ENCODE results near the gene MSRB3.
"Not testable (repeated sequence)": the region's sequence is repeated elsewhere in the genome, so short reads cannot be mapped to it uniquely, and the experiment has no call there.

MSRB3 gene

DNA sequence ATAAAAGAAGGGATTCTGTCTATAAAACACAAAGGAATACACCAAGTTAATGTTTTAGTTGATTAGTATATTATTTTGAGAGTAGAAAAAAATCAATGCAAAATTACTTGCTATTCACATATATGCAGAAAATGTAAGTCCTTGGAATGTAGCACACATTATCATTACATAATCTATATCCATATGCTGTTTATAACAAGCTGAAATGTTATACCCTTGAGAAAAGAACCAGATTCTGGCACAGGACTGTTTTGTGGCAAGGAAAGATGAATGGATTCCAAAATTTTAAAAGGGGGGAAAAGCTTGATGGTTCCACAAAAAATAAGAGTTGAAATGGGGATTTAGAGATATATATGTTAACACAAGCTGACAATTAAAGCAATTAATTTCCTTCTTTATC is 153.6 kb downstream of the MSRB3 start:
- Histone ChIP-seq H3K4me1 (ENCODE audit: control insufficient read depth in 1 of 2, insufficient read depth in 2 of 2, low read length in 2 of 2) (no peaks in the 10 kb centered on the region), H3K4me3 (ENCODE audit: low read depth in 1 of 2, low read length in 2 of 2) (no peak overlapping the region), H3K9me3 (ENCODE audit: control insufficient read depth in 1 of 2, low read length in 2 of 2) (peaks cover 0 to 6% of the 10 kb centered on the region in 2 donors), H3K36me3 (ENCODE audit: control insufficient read depth in 1 of 2, insufficient read depth in 2 of 2, low read length in 2 of 2) (peaks cover 0 to 5% of the 10 kb centered on the region in 2 donors), H3K27me3 (ENCODE audit: low read depth, low read length) (no peaks in the 10 kb centered on the region), H3K27ac (ENCODE audit: low read length) (no peak overlapping the region)

DNA sequence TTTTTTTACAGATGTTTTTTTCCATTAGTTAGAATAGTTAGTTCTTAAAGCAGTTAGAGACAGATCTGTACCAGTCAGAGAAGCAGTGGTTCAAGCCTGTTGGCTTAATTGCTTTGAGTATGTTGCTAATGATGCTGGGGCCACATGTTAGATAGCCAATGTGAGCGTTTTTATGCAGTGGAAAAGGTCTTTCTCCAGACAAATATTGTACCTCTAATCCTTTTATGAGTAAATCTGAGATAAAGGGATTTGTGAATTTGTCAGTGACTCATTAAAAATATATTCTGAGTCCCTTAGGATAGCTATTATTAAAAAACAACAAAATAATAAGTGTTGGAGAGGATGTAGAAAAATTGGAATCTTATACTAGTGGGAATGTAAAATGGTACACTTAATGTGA is 154.2 kb downstream of the MSRB3 start:
- Histone ChIP-seq H3K9me3 (ENCODE audit: control insufficient read depth in 1 of 2, low read length in 2 of 2) (peaks cover 0 to under 1% of the 10 kb centered on the region in 2 donors), H3K4me1 (ENCODE audit: control insufficient read depth in 1 of 2, insufficient read depth in 2 of 2, low read length in 2 of 2) (no peaks in the 10 kb centered on the region), H3K27me3 (ENCODE audit: low read depth, low read length) (no peaks in the 10 kb centered on the region), H3K4me3 (ENCODE audit: low read depth in 1 of 2, low read length in 2 of 2) (no peak overlapping the region), H3K27ac (ENCODE audit: low read length) (no peak overlapping the region), H3K36me3 (ENCODE audit: control insufficient read depth in 1 of 2, insufficient read depth in 2 of 2, low read length in 2 of 2) (peaks cover 0 to 5% of the 10 kb centered on the region in 2 donors)

DNA sequence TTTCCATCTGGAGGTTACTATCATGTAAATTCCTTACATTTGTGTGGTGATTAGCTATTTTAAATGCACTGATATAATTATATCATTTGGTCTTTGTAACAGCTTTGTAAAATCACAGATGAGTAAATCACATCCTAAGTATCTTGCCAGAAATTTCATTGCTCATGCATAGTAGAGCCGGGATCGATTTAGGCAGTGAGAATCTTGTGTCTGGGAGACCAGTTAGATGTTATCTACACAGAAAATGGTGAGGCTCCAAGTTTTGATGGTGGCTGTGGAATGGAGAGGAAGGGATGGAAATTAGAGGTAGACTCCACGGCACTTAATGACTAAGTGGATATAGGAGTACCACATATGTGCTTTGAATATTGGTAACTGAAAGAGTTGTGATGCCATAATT is 156.3 kb downstream of the MSRB3 start:
- H3K4me1 ChIP-seq (ENCODE audit: control insufficient read depth in 1 of 2, insufficient read depth in 2 of 2, low read length in 2 of 2): no peaks in the 10 kb centered on the region
- H3K36me3 ChIP-seq (ENCODE audit: control insufficient read depth in 1 of 2, insufficient read depth in 2 of 2, low read length in 2 of 2): no peaks in the 10 kb centered on the region
- H3K9me3 ChIP-seq (ENCODE audit: control insufficient read depth in 1 of 2, low read length in 2 of 2): no peaks in the 10 kb centered on the region
- H3K27me3 ChIP-seq (ENCODE audit: low read depth, low read length): no peaks in the 10 kb centered on the region
- no peak overlapping the region for H3K4me3 ChIP-seq (ENCODE audit: low read depth in 1 of 2, low read length in 2 of 2)
- H3K27ac ChIP-seq (ENCODE audit: low read length): no peak overlapping the region

DNA sequence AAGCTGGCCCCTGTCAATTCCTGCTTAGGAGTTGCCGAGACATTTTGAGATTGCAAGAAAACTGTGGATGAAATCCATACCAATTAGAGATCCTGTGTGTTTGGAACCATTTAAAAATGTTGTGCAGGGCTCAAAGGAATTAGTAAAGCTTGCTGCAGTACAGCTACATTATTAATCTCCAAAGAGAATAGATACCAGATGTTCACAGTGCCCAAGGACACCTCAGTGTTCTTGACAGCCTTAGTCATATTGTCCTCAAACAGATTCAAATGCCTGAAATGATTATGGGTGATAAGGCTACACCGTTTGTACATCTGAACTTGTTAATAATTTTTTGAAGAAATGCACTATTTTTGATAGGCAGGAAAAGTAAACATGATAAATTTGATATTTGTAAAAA is 164.6 kb downstream of the MSRB3 start:
- Histone ChIP-seq H3K36me3 (ENCODE audit: control insufficient read depth in 1 of 2, insufficient read depth in 2 of 2, low read length in 2 of 2) (no peaks in the 10 kb centered on the region), H3K9me3 (ENCODE audit: control insufficient read depth in 1 of 2, low read length in 2 of 2) (no peaks in the 10 kb centered on the region), H3K27ac (ENCODE audit: low read length) (no peak overlapping the region), H3K4me3 (ENCODE audit: low read depth in 1 of 2, low read length in 2 of 2) (no peak overlapping the region), H3K27me3 (ENCODE audit: low read depth, low read length) (no peaks in the 10 kb centered on the region), H3K4me1 (ENCODE audit: control insufficient read depth in 1 of 2, insufficient read depth in 2 of 2, low read length in 2 of 2) (no peaks in the 10 kb centered on the region)

DNA sequence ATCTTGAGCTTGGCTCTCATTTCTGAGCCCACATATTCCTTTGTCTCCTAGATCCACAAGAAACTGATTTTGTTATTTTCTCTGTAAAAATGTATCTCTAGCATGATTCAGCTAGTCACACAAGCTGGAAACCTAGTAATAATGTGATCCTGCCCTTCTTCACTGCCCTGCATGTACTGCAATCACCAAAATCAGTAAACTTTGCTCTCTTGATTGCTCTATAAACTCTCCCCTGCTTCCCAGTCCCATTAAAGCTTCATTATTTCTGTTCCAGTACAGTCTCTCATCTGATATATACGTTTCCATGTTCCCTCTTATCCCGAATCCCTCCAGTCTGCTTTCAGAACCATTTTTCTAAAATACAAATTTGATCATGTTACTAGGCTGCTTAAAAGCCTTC is 166.5 kb downstream of the MSRB3 start:
- H3K36me3 ChIP-seq (ENCODE audit: control insufficient read depth in 1 of 2, insufficient read depth in 2 of 2, low read length in 2 of 2): no peaks in the 10 kb centered on the region
- no peaks in the 10 kb centered on the region for H3K4me1 ChIP-seq (ENCODE audit: control insufficient read depth in 1 of 2, insufficient read depth in 2 of 2, low read length in 2 of 2)
- no peaks in the 10 kb centered on the region for H3K27me3 ChIP-seq (ENCODE audit: low read depth, low read length)
- no peaks in the 10 kb centered on the region for H3K9me3 ChIP-seq (ENCODE audit: control insufficient read depth in 1 of 2, low read length in 2 of 2)
- H3K27ac ChIP-seq (ENCODE audit: low read length): no peak overlapping the region
- H3K4me3 ChIP-seq (ENCODE audit: low read depth in 1 of 2, low read length in 2 of 2): no peak overlapping the region

- no peaks in the 10 kb centered on the region for H3K9me3 ChIP-seq (ENCODE audit: control insufficient read depth in 1 of 2, low read length in 2 of 2)
- no peaks in the 10 kb centered on the region for H3K36me3 ChIP-seq (ENCODE audit: control insufficient read depth in 1 of 2, insufficient read depth in 2 of 2, low read length in 2 of 2)
- H3K4me3 ChIP-seq (ENCODE audit: low read depth in 1 of 2, low read length in 2 of 2): no peak overlapping the region
- H3K4me1 ChIP-seq (ENCODE audit: control insufficient read depth in 1 of 2, insufficient read depth in 2 of 2, low read length in 2 of 2): no peaks in the 10 kb centered on the region
- H3K27ac ChIP-seq (ENCODE audit: low read length): no peak overlapping the region
- H3K27me3 ChIP-seq (ENCODE audit: low read depth, low read length): no peaks in the 10 kb centered on the region
Measured at GRCh38 chr12:65446901-65447300, 168.4 kb downstream of the MSRB3 start.

DNA sequence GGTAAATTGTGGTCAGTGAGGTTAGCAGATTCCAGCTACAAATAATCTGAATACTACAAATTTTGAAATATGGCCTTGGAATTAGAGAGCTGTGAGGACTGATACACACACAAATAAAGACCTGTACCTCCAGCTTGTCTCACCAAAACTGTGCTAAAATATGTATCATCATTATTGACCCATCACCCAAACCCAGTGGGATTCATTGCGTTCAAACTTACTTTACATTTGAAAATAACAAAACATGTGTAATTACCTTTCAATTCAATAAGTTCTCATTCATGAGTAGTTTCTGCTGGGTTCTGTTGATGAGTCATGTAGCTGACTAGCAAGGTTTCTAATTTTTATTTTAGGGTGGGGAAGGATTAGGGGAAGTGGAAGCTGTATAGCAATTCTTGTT is 170.9 kb downstream of the MSRB3 start:
- Histone ChIP-seq H3K36me3 (ENCODE audit: control insufficient read depth in 1 of 2, insufficient read depth in 2 of 2, low read length in 2 of 2) (peaks cover 0 to 6% of the 10 kb centered on the region in 2 donors), H3K9me3 (ENCODE audit: control insufficient read depth in 1 of 2, low read length in 2 of 2) (no peaks in the 10 kb centered on the region), H3K27ac (ENCODE audit: low read length) (no peak overlapping the region), H3K4me1 (ENCODE audit: control insufficient read depth in 1 of 2, insufficient read depth in 2 of 2, low read length in 2 of 2) (no peaks in the 10 kb centered on the region), H3K4me3 (ENCODE audit: low read depth in 1 of 2, low read length in 2 of 2) (no peak overlapping the region), H3K27me3 (ENCODE audit: low read depth, low read length) (no peaks in the 10 kb centered on the region)

DNA sequence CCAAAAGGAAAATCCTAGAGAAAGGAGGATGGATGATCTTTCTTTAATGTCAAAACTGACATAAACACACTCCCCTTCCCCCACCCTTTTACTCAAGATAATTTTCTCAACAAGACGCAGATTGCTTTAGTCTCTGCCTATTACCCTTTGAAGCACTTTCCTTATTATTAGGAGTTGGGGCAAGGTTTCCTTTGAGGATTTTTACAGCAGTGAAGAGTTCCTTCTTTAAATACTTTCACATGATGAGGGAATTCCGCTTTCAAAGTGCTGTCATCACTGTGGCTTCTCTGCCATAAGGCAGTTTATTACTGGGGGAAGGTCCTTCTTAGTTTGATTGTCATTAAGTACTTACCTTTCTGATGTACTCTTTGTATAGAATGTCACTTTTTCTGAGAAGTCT is 172.1 kb downstream of the MSRB3 start:
- Histone ChIP-seq H3K36me3 (ENCODE audit: control insufficient read depth in 1 of 2, insufficient read depth in 2 of 2, low read length in 2 of 2) (peaks cover 0 to 12% of the 10 kb centered on the region in 2 donors), H3K4me1 (ENCODE audit: control insufficient read depth in 1 of 2, insufficient read depth in 2 of 2, low read length in 2 of 2) (no peaks in the 10 kb centered on the region), H3K4me3 (ENCODE audit: low read depth in 1 of 2, low read length in 2 of 2) (no peak overlapping the region), H3K27ac (ENCODE audit: low read length) (no peak overlapping the region), H3K27me3 (ENCODE audit: low read depth, low read length) (no peaks in the 10 kb centered on the region), H3K9me3 (ENCODE audit: control insufficient read depth in 1 of 2, low read length in 2 of 2) (no peaks in the 10 kb centered on the region)

DNA sequence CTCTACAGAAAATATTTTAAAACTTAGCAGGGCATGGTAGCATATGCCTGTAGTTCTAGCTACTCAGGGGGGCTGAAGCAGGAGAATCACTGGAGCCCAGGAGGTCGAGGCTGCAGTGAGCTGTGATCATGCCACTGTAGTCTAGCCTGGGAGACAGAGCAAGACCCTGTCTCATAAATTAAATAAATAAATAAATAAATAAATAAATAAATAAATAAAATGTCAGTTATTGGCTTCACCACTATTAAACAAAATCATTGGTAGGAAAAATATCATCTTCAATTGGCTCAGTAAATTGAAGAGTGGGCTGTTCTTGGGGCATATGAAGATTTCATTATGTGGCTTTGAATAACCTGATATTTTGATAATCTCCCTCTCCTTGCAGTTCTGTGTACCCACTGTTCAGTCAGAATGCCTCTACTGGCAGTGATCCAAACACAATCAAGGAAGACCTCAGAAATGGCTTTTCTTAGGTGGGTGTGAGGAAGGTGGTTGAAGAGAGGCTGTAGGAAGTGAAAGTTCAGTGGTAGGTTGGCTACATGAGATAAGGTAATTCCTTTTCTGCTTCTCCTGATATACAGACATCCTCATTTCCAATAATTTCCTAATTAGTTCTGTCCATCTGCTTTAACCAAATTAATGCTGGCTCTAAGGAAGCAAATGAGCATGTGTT is 175.8 kb downstream of the MSRB3 start:
- Histone ChIP-seq H3K4me3 (ENCODE audit: low read depth in 1 of 2, low read length in 2 of 2) (no peak overlapping the region), H3K27me3 (ENCODE audit: low read depth, low read length) (no peaks in the 10 kb centered on the region), H3K36me3 (ENCODE audit: control insufficient read depth in 1 of 2, insufficient read depth in 2 of 2, low read length in 2 of 2) (peaks cover 0 to 22% of the 10 kb centered on the region in 2 donors), H3K27ac (ENCODE audit: low read length) (no peak overlapping the region), H3K4me1 (ENCODE audit: control insufficient read depth in 1 of 2, insufficient read depth in 2 of 2, low read length in 2 of 2) (no peaks in the 10 kb centered on the region), H3K9me3 (ENCODE audit: control insufficient read depth in 1 of 2, low read length in 2 of 2) (no peaks in the 10 kb centered on the region)

DNA sequence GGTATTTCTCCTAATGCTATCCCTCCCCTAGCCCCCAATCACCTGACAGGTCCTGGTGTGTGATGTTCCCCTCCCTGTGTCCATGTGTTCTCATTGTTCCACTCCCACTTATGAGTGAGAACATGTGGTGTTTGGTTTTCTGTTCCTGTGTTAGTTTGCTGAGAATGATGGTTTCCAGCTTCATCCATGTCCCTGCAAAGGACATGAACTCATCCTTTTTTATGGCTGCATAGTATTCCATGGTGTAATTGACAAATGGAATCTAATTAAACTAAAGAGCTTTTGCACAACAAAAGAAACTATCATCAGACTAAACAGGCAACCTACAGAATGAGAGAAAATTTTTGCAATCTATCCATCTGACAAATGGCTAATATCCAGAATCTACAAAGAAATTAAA is 178.9 kb downstream of the MSRB3 start:
- not testable (repeated sequence) for H3K4me3 ChIP-seq (ENCODE audit: low read depth in 1 of 2, low read length in 2 of 2); H3K9me3 ChIP-seq (ENCODE audit: control insufficient read depth in 1 of 2, low read length in 2 of 2); H3K27ac ChIP-seq (ENCODE audit: low read length); H3K27me3 ChIP-seq (ENCODE audit: low read depth, low read length); H3K4me1 ChIP-seq (ENCODE audit: control insufficient read depth in 1 of 2, insufficient read depth in 2 of 2, low read length in 2 of 2)
- H3K36me3 ChIP-seq (ENCODE audit: control insufficient read depth in 1 of 2, insufficient read depth in 2 of 2, low read length in 2 of 2): peaks cover 0 to 26% of the 10 kb centered on the region in 2 donors

DNA sequence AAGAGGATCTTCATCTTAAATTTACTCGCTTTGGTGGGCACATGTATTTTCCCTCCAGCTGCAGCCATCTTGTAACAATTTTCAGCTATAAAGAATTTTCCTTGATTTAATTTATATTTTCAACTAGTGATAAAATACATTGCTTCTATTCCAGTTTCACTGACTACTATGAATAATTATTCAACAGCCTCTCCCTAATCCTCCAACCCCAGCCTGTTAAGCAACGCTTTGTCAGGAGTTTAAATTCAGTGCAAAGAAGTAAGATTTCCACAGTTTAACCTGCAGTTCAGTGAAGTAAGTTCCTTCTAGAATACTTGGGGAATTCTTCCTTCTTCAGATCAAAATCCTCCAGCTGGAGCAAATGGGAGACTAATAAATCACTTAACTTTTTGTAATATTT is 180.2 kb downstream of the MSRB3 start:
- Histone ChIP-seq H3K27me3 (ENCODE audit: low read depth, low read length) (no peaks in the 10 kb centered on the region), H3K27ac (ENCODE audit: low read length) (no peak overlapping the region), H3K36me3 (ENCODE audit: control insufficient read depth in 1 of 2, insufficient read depth in 2 of 2, low read length in 2 of 2) (peaks cover 0 to 29% of the 10 kb centered on the region in 2 donors), H3K4me3 (ENCODE audit: low read depth in 1 of 2, low read length in 2 of 2) (no peak overlapping the region), H3K4me1 (ENCODE audit: control insufficient read depth in 1 of 2, insufficient read depth in 2 of 2, low read length in 2 of 2) (no peaks in the 10 kb centered on the region), H3K9me3 (ENCODE audit: control insufficient read depth in 1 of 2, low read length in 2 of 2) (no peaks in the 10 kb centered on the region)

- H3K27ac ChIP-seq (ENCODE audit: low read length): no peak overlapping the region
- H3K4me1 ChIP-seq (ENCODE audit: control insufficient read depth in 1 of 2, insufficient read depth in 2 of 2, low read length in 2 of 2): no peaks in the 10 kb centered on the region
- H3K9me3 ChIP-seq (ENCODE audit: control insufficient read depth in 1 of 2, low read length in 2 of 2): no peaks in the 10 kb centered on the region
- no peaks in the 10 kb centered on the region for H3K27me3 ChIP-seq (ENCODE audit: low read depth, low read length)
- H3K4me3 ChIP-seq (ENCODE audit: low read depth in 1 of 2, low read length in 2 of 2): no peak overlapping the region
- peaks cover 0 to 24% of the 10 kb centered on the region in 2 donors for H3K36me3 ChIP-seq (ENCODE audit: control insufficient read depth in 1 of 2, insufficient read depth in 2 of 2, low read length in 2 of 2)
Measured at GRCh38 chr12:65459545-65459944, 181.1 kb downstream of the MSRB3 start.
